SU-DHL-6 (cell line): ENCODE results near the gene TSPAN18.

Experiments
- H2AFZ ChIP-seq: fragments of 200-600 bp; sonication (generic); 2 replicates; pipeline ENCODE4 v1.6.1; 2014; ENCODE audit warnings: low read depth, mild to moderate bottlenecking, moderate library complexity, mixed read lengths, antibody characterized with exemption, low read length; ENCODE audit not compliant: severe bottlenecking
- H3F3A ChIP-seq: fragments of 200-600 bp; shearing (Covaris generic); 2 replicates; pipeline ENCODE4 v1.6.0; 2016; ENCODE audit warnings: antibody characterized with exemption, mild to moderate bottlenecking; ENCODE audit not compliant: insufficient read depth
- H3K27ac ChIP-seq: fragments of 200-600 bp; sonication (generic); 2 replicates; pipeline ENCODE4 v1.5.1; 2016; ENCODE audit warnings: low read depth, mild to moderate bottlenecking, low read length, moderate library complexity, mixed read lengths
- H3K27me3 ChIP-seq: fragments of 200-600 bp; sonication (generic), shearing (Covaris generic); 2 replicates; pipeline ENCODE4 v1.6.0; 2014; ENCODE audit warnings: mild to moderate bottlenecking, low read length
- H3K36me3 ChIP-seq: fragments of 200-600 bp; sonication (generic); 2 replicates; pipeline ENCODE4 v1.6.1; 2014; ENCODE audit warnings: mild to moderate bottlenecking, low read length, mixed read lengths
- H3K4me2 ChIP-seq: fragments of 300-600, 200-600 bp; shearing (Covaris generic), sonication (generic); 2 replicates; pipeline ENCODE4 v1.6.0; 2014; ENCODE audit warnings: low read length, low read depth, mild to moderate bottlenecking; ENCODE audit not compliant: poor library complexity, severe bottlenecking
- H3K4me3 ChIP-seq: fragments of 200-600 bp; sonication (generic); 2 replicates; pipeline ENCODE4 v1.5.1; 2014; ENCODE audit warnings: antibody characterized with exemption, low read length, mild to moderate bottlenecking, mixed read lengths; ENCODE audit not compliant: insufficient read depth, poor library complexity, severe bottlenecking
- H3K79me2 ChIP-seq: fragments of 200-600 bp; sonication (generic); 2 replicates; pipeline ENCODE4 v1.6.1; 2014; ENCODE audit warnings: mild to moderate bottlenecking, low read length, moderate library complexity; ENCODE audit not compliant: insufficient read depth
- H3K9ac ChIP-seq: fragments of 200-600 bp; sonication (generic); 2 replicates; pipeline ENCODE4 v1.7.0; 2014; ENCODE audit warnings: mild to moderate bottlenecking, low read length
- H3K9me2 ChIP-seq: fragments of 200-600 bp; sonication (generic); replicated peaks from 2 replicates; pipeline ENCODE4 v1.6.1; 2014; ENCODE audit warnings: low read length; ENCODE audit not compliant: insufficient read depth
- H3K9me3 ChIP-seq: fragments of 200-600 bp; sonication (generic); 2 replicates; pipeline ENCODE4 v1.6.1; 2014; ENCODE audit warnings: low read length, mixed read lengths; ENCODE audit not compliant: insufficient read depth
- H4K20me1 ChIP-seq: fragments of 200-600 bp; sonication (generic); 2 replicates; pipeline ENCODE4 v1.6.1; 2014; ENCODE audit warnings: low read depth, mild to moderate bottlenecking, antibody characterized with exemption, low read length, moderate library complexity, mixed read lengths
- EZH2phosphoT487 ChIP-seq: fragments of 200-600 bp; sonication (generic), shearing (Covaris generic); conservative IDR thresholded peaks from 2 replicates; pipeline ENCODE4 v1.6.1; 2018; ENCODE audit warnings: mild to moderate bottlenecking, antibody characterized with exemption, low read length, moderate library complexity, mixed read lengths
- TF ChIP-seq, protein P1 (sequence below): fragments of 200-600 bp; sonication (generic); IDR thresholded peaks from one replicate; pipeline ENCODE4 v1.5.1; 2017; ENCODE audit warnings: antibody characterized with exemption, mild to moderate bottlenecking, low read length, moderate library complexity; ENCODE audit not compliant: insufficient read depth, poor library complexity, severe bottlenecking

Gene TSPAN18

DNA sequence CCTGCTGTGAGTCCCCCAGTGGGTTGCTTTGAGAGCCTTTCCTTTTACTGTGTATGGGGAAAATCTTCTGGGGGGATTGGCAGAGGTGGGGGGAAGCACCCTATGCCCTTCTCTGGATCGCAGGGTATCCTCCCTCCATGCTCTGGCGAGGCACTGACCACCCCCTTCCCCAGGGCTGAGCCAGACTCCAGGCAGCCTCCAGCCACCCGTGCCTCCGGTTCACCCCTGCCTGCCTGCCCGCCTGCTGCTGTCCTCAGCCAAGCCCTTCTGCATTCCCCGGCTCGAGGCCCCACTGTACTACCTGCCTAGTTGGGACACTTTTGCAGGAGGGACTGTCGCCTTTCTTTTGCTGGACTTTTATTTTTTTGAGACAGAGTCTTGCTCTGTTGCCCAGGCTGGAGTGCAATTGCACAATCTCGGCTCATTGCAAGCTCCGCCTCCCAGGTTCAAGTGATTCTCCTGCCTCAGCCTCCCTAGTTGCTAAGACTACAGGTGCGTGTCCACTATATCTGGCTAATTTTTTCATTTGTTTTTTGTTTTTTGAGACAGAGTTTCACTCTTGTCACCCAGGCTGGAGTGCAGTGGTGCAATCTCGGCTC lies 247.7 kb downstream of the TSPAN18 start:
- no peak overlapping the region for H2AFZ ChIP-seq
- TF ChIP-seq EZH2phosphoT487 = no peak
- TF ChIP-seq, protein P1, sequence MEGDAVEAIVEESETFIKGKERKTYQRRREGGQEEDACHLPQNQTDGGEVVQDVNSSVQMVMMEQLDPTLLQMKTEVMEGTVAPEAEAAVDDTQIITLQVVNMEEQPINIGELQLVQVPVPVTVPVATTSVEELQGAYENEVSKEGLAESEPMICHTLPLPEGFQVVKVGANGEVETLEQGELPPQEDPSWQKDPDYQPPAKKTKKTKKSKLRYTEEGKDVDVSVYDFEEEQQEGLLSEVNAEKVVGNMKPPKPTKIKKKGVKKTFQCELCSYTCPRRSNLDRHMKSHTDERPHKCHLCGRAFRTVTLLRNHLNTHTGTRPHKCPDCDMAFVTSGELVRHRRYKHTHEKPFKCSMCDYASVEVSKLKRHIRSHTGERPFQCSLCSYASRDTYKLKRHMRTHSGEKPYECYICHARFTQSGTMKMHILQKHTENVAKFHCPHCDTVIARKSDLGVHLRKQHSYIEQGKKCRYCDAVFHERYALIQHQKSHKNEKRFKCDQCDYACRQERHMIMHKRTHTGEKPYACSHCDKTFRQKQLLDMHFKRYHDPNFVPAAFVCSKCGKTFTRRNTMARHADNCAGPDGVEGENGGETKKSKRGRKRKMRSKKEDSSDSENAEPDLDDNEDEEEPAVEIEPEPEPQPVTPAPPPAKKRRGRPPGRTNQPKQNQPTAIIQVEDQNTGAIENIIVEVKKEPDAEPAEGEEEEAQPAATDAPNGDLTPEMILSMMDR = no peak
- H3K79me2 ChIP-seq = no peaks in the 10 kb centered on the region
- H3K27me3 ChIP-seq = no peaks in the 10 kb centered on the region
- no peak overlapping the region for H3K4me3 ChIP-seq
- no peaks in the 10 kb centered on the region for H3K36me3 ChIP-seq
- no peaks in the 10 kb centered on the region for H3K9me3 ChIP-seq
- H3K9ac ChIP-seq = no peak overlapping the region
- H3K4me2 ChIP-seq = no peak overlapping the region
- no peaks in the 10 kb centered on the region for H4K20me1 ChIP-seq
- H3K27ac ChIP-seq = no peak overlapping the region
- H3K9me2 ChIP-seq = no peaks in the 10 kb centered on the region
- H3F3A ChIP-seq = no peaks in the 10 kb centered on the region

GRCh38 chr11:44976576-44976975 lies 249.8 kb downstream of the TSPAN18 start:
- Histone ChIP-seq H2AFZ (no peak overlapping the region), H3K36me3 (no peaks in the 10 kb centered on the region), H3K27ac (no peak overlapping the region), H3K9me3 (no peaks in the 10 kb centered on the region), H4K20me1 (no peaks in the 10 kb centered on the region), H3K79me2 (no peaks in the 10 kb centered on the region), H3K4me2 (no peak overlapping the region), H3F3A (no peaks in the 10 kb centered on the region), H3K27me3 (no peaks in the 10 kb centered on the region), H3K9me2 (no peaks in the 10 kb centered on the region), H3K4me3 (no peak overlapping the region), H3K9ac (no peak overlapping the region)
- TF ChIP-seq, protein P1 = no peak
- TF ChIP-seq EZH2phosphoT487 = no peak

- Histone ChIP-seq H3K4me3 (no peak overlapping the region), H3K27ac (no peak overlapping the region), H2AFZ (no peak overlapping the region), H3K9me3 (no peaks in the 10 kb centered on the region), H3F3A (no peaks in the 10 kb centered on the region), H3K36me3 (no peaks in the 10 kb centered on the region), H3K9me2 (no peaks in the 10 kb centered on the region), H4K20me1 (no peaks in the 10 kb centered on the region), H3K79me2 (no peaks in the 10 kb centered on the region), H3K4me2 (no peak overlapping the region), H3K9ac (no peak overlapping the region), H3K27me3 (no peaks in the 10 kb centered on the region)
- TF ChIP-seq, protein P1 = no peak
Measured at GRCh38 chr11:44977493-44977984, 250.8 kb downstream of the TSPAN18 start.
